Subcutaneous abdominal adipose tissue (tissue), 5 donors: ENCODE data around the gene PLCH1.

Source experiments
- H3K27ac ChIP-seq: one replicate; pipeline ENCODE4 v1.7.0; 2013; ENCODE audit warnings: low read depth, mild to moderate bottlenecking, inconsistent platforms, low read length, moderate library complexity
- H3K27me3 ChIP-seq, 5 donors: one replicate each; pipeline ENCODE4 v1.7.0; 2013; ENCODE audit warnings: low read length in 5 of 5, inconsistent platforms in 1 of 5; ENCODE audit not compliant: control insufficient read depth in 5 of 5, insufficient read depth in 4 of 5
- H3K36me3 ChIP-seq, 5 donors: one replicate each; pipeline ENCODE4 v1.7.0; 2013; ENCODE audit warnings: low read length in 5 of 5; ENCODE audit not compliant: control insufficient read depth in 5 of 5, insufficient read depth in 5 of 5
- H3K4me1 ChIP-seq, 5 donors: one replicate each; pipeline ENCODE4 v1.7.0; 2013; ENCODE audit warnings: low read length in 5 of 5, mild to moderate bottlenecking in 3 of 5, moderate library complexity in 1 of 5; ENCODE audit not compliant: control insufficient read depth in 5 of 5, insufficient read depth in 5 of 5
- H3K4me3 ChIP-seq, 5 donors: one replicate each; pipeline ENCODE4 v1.7.0; 2013; ENCODE audit warnings: low read length in 5 of 5, low read depth in 1 of 5
- H3K9ac ChIP-seq, 5 donors: one replicate each; pipeline ENCODE4 v1.7.0; 2013; ENCODE audit warnings: low read length in 5 of 5, mild to moderate bottlenecking in 4 of 5, moderate library complexity in 3 of 5
- H3K9me3 ChIP-seq, 5 donors: one replicate each; pipeline ENCODE4 v1.7.0; 2013; ENCODE audit warnings: low read length in 5 of 5; ENCODE audit not compliant: control insufficient read depth in 5 of 5
- donor health status: healthy.
- donor health status: healthy.
- donor health status: healthy.
- donor health status: healthy.
- donor health status: healthy.

Gene PLCH1

DNA sequence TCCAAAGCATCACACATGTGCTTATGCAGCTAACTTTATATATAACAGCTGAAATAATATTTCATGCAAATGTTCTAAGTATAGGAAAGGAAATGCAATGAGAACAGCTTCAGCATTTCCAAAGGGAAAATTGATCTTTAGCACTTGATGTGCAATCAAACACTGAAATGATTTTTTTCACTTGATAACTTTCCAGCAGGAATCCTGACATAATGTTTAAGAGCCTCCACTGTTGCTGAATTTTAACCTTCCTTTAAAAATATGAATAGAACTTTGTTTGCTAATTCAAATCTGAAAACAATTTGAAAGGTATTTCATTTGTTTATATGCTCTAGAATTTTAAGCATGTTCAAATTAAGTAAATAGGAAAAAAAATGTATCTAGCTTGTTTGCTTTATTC lies 354.5 kb downstream of the PLCH1 start:
- Histone ChIP-seq H3K36me3 (no peaks in the 10 kb centered on the region), H3K4me1 (peaks cover 0 to 10% (median 2%) of the 10 kb centered on the region in 5 donors), H3K4me3 (no peak overlapping the region), H3K9me3 (peaks cover 0 to 3% (median 0%) of the 10 kb centered on the region in 5 donors), H3K27me3 (peaks cover 0 to 5% (median 0%) of the 10 kb centered on the region in 5 donors), H3K9ac (no peak overlapping the region), H3K27ac (no peak overlapping the region)

DNA sequence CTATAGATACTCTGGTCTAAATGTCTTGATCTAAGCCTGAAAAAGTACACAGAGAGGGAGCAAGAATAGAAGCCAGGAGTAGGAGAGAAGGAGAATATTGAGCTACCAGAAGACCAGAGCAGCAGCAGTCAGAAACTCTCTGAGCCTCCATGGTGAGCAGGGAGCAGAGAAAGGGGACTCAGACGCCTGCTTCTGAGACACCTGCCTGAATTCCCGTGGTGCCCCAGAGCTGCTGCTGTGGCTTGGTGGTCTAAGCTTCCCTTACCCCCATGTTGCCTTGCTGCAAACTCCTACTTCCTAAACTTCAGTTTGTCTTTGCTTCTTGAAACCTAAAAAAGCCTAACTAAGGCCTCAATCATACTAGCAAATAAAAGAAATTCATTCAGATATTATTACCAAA lies 356.5 kb downstream of the PLCH1 start:
- Histone ChIP-seq H3K27me3 (peaks cover 0 to 8% (median 0%) of the 10 kb centered on the region in 5 donors), H3K27ac (no peak overlapping the region), H3K36me3 (no peaks in the 10 kb centered on the region), H3K4me1 (peaks cover 0 to 10% (median 2%) of the 10 kb centered on the region in 5 donors), H3K9ac (no peak overlapping the region), H3K4me3 (no peak overlapping the region), H3K9me3 (no peaks in the 10 kb centered on the region)

DNA sequence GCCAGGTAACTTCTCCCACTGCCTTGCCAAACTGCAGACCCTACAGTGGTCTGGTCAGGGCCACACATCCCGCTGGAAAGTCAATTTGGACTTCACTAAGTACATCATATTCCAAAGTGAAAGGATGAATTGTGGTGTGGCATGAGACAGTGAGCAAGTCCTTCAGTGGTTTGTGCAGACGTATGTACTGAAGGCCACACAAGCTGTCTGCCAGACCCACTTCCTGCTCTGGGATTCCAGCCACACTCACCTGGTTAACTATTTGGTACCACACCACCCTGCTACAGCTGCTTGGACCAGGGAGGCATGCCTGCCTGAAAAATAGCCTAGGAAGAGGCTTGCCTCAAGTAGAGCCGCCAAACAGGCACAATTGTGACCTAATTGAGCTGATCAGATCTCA lies 357.3 kb downstream of the PLCH1 start:
- Histone ChIP-seq H3K4me3 (no peak overlapping the region), H3K27ac (no peak overlapping the region), H3K9ac (no peak overlapping the region), H3K4me1 (peaks cover 0 to 10% (median 2%) of the 10 kb centered on the region in 5 donors), H3K36me3 (no peaks in the 10 kb centered on the region), H3K9me3 (no peaks in the 10 kb centered on the region), H3K27me3 (peaks cover 0 to 8% (median 0%) of the 10 kb centered on the region in 5 donors)

DNA sequence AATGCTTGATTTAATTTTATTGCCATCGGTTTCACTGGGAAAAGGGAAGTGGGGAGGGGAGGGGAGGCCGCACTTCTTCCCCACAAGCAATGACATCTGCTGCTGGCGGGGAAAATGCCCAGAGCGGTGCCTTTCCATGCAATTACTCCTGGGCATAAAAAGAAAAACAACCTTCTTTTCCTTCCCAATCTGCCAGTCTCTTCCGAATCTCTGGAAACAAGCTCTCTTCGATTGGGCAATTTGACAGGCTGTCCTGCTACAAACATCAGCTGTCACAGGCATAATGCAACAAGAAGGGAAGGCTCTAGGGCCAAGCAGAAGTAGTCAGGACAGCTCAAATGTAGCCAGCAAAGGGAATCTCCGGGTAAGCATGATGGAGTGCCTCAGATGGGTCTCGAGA lies 358.0 kb downstream of the PLCH1 start:
- Histone ChIP-seq H3K27me3 (peaks cover 0 to 8% (median 0%) of the 10 kb centered on the region in 5 donors), H3K4me1 (peaks cover 0 to 7% (median 2%) of the 10 kb centered on the region in 5 donors), H3K9ac (no peak overlapping the region), H3K9me3 (no peaks in the 10 kb centered on the region), H3K36me3 (no peaks in the 10 kb centered on the region), H3K4me3 (no peak overlapping the region), H3K27ac (no peak overlapping the region)

DNA sequence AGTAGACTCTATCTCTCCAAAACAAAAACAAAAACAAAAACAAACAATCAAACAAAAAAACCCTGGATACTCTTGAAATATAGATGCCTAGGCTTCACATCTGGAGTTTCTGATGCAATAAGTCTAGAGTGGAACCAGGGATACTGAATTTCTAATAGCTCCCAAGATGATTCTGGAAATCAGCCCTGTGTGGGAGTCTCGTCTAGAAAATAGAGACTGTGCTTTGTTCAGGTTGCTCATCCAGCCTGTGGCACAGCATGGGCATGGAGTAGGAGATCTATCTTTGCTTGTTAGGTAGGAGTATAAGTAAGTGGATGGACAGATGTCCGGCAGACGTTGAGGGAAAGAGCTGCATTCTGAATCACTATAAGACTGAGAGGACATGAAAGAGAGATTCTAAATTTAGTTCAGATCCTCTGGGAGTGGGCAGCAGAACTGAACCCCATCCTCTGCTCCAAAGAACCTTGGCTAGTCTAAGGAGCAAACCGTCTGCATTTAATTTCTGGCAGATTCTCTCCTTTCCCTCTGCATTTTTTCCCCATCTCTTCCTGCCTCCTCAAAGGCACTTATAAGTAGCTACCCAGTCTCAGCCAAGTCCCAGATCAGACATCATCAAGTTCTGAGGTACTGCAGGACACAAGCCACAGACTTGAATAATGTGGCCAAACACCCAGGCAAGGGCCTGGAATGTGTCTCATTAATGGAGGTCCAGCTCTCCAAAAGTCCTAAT lies 358.8 kb downstream of the PLCH1 start:
- Histone ChIP-seq H3K4me1 (peaks cover 0 to 5% (median 0%) of the 10 kb centered on the region in 5 donors), H3K9me3 (no peaks in the 10 kb centered on the region), H3K36me3 (no peaks in the 10 kb centered on the region), H3K27me3 (peaks cover 0 to 8% (median 0%) of the 10 kb centered on the region in 5 donors), H3K4me3 (no peak overlapping the region), H3K9ac (no peak overlapping the region), H3K27ac (no peak overlapping the region)

DNA sequence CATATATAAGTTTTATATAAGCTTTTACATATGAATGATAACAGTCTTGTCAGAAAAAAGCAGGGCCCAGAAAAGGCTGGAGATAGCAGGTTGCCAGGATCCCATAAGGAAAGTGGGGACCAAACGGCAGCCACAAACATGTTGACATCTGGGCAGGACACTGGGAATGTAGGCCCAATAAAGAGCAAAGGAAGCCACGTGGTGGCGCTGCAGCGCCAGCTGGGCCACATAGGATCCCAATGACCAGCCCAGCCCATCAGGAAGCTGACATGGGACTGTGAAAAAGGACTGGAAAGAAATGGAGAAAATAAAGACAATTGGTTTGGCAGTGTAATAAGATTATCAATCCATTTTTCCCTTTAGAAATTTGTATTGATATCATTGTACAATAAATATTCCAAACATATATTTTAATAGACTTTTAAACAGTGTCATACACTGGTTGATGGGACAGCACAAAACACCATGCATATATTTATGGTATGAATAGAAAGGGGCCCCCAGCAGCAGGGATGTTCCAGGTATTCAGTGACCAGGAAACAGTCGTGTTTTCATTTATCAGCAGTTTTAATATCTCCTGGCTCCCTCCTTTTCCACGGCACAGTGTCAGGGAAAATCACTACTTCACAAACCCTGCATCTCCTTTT lies 362.4 kb downstream of the PLCH1 start:
- Histone ChIP-seq H3K4me3 (no peak overlapping the region), H3K4me1 (peaks cover 0 to 5% (median 0%) of the 10 kb centered on the region in 5 donors), H3K9me3 (no peaks in the 10 kb centered on the region), H3K27me3 (peaks cover 0 to 8% (median 0%) of the 10 kb centered on the region in 5 donors), H3K36me3 (no peaks in the 10 kb centered on the region), H3K27ac (no peak overlapping the region), H3K9ac (no peak overlapping the region)

DNA sequence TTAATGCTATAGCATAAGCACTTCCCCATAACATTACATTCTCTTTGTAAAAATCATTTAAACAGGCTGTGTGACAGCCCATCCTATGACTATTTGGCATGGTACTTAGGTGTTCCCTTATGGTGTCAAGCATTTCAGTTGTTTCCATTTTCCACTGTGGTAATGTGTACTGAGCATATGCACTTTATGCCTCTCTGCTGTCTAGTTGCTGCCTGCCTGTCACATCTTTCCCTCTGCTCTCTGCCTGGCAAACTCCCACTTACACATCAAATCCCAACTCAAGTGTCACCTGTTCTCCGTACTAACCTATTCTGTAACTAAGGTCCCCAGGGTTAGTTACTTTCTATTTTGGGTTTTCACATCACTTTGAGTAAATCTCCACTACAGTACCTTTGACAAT lies 367.0 kb downstream of the PLCH1 start:
- Histone ChIP-seq H3K9ac (no peak overlapping the region), H3K4me1 (no peaks in the 10 kb centered on the region), H3K27me3 (no peaks in the 10 kb centered on the region), H3K27ac (no peak overlapping the region), H3K4me3 (no peak overlapping the region), H3K36me3 (no peaks in the 10 kb centered on the region), H3K9me3 (no peaks in the 10 kb centered on the region)

DNA sequence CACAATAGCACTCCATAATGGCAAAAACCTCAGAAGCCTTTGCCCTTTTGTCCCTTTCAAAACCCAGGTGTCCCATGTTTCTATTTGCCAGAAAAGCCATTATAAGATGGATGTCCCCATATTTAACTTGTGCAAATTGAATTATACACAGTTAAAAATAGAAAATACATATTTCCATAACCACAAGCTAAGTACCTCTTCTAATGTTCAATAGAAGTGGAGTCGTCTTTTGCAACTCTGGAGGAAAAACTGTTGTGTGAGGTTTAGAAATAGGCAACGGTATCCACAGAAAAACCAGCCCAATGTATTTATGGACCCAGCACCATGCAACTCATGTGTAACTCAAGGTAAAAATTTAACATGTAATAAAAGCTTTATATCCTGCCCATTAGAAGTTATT lies 367.8 kb downstream of the PLCH1 start:
- Histone ChIP-seq H3K36me3 (no peaks in the 10 kb centered on the region), H3K9me3 (no peaks in the 10 kb centered on the region), H3K27me3 (no peaks in the 10 kb centered on the region), H3K4me1 (peaks cover 0 to 4% (median 0%) of the 10 kb centered on the region in 5 donors), H3K27ac (no peak overlapping the region), H3K9ac (no peak overlapping the region), H3K4me3 (no peak overlapping the region)

DNA sequence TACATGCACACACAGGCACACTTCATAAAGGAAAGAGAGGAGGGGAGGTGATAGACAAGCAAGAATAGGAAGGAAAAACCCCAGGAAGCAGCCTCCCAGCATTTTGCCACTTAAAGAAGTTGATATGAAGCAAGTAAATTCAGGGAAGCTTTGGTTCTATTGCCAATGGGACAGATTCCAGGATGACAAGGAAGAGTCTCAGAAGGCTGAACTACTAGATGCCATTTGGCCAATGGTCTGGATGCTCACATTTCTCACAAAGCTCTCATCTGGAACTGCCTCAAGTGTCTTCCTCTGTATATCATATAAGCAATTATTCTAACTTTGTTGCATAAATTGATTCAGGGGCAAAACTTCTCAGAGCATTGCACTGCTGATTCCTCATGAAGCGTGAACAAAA lies 372.6 kb downstream of the PLCH1 start:
- Histone ChIP-seq H3K4me3 (no peak overlapping the region), H3K4me1 (peaks cover 0 to 17% (median 8%) of the 10 kb centered on the region in 5 donors), H3K27me3 (peaks cover 0 to 3% (median 0%) of the 10 kb centered on the region in 5 donors), H3K9ac (no peak overlapping the region), H3K36me3 (no peaks in the 10 kb centered on the region), H3K27ac (no peak overlapping the region), H3K9me3 (no peaks in the 10 kb centered on the region)

DNA sequence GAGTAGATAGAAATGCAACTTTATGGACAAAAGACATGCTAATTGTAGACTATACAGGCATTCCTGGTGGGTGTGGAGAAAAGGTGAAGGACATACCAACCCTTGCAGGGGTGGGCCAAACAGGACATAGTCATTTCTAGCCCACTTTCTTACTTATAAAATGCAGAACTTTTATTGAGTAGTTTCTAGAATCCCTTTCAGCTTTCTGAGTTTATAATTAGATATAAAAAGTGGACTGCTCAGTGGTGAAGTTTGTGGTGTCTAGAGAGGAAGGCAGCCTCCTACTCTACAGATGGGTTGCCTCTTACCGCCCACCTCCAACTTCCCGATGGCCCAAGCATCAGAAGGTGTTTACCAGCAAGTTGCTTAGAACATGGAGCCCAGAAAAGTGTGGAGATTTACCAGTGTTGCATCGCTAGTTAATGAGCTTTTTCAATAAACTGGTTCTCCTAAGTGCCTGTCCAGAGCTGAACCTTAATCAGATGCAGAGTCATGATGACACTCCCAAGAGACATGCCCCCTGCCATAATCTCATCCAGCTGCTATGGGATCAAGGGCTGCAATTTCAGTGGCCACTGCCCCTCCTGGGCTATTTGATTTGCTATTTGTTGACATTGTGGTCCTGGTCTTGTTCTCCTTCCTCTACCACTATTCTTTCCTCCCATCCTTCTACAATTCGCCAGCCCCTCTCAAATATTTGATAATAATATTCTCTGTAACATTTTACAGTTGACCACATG lies 373.9 kb downstream of the PLCH1 start:
- Histone ChIP-seq H3K36me3 (no peaks in the 10 kb centered on the region), H3K9ac (no peak overlapping the region), H3K27ac (no peak overlapping the region), H3K9me3 (no peaks in the 10 kb centered on the region), H3K4me3 (no peak overlapping the region), H3K4me1 (peaks cover 0 to 17% (median 8%) of the 10 kb centered on the region in 5 donors), H3K27me3 (peaks cover 0 to 3% (median 0%) of the 10 kb centered on the region in 5 donors)
